Osteoblast (primary cell): Measurements from ENCODE around the gene CRYBB3. TPM values are rescaled to one million over a fixed set of nuclear protein-coding genes. Genes with fewer than 3 reads are reported as not detected.

Source experiments
- DNase-seq: peaks from one replicate; pipeline ENCODE4 v3.0.0; 2011; ENCODE audit warnings: low spot score, mixed read lengths; ENCODE audit not compliant: insufficient read length; ENCODE audit errors: missing footprints
- H2AFZ ChIP-seq: 2 replicates; pipeline ENCODE4 v1.6.0; 2011; ENCODE audit warnings: mild to moderate bottlenecking, low read length
- H3K27ac ChIP-seq: 2 replicates; pipeline ENCODE4 v1.5.1; 2011; ENCODE audit warnings: mild to moderate bottlenecking, low read depth, low read length, moderate library complexity
- H3K27me3 ChIP-seq: 2 replicates; pipeline ENCODE4 v1.6.0; 2012; ENCODE audit warnings: mild to moderate bottlenecking, control low read depth, inconsistent platforms, low read length, moderate library complexity; ENCODE audit not compliant: insufficient read depth
- H3K36me3 ChIP-seq: 2 replicates; pipeline ENCODE4 v1.5.1; 2011; ENCODE audit warnings: mild to moderate bottlenecking, low read length, control low read depth, moderate library complexity; ENCODE audit not compliant: insufficient read depth
- H3K4me1 ChIP-seq: 2 replicates; pipeline ENCODE4 v1.5.1; 2011; ENCODE audit warnings: mild to moderate bottlenecking, low read length, control low read depth, moderate library complexity; ENCODE audit not compliant: insufficient read depth
- H3K4me2 ChIP-seq: 2 replicates; pipeline ENCODE4 v1.6.0; 2011; ENCODE audit warnings: mild to moderate bottlenecking, low read length; ENCODE audit not compliant: insufficient read depth
- H3K4me3 ChIP-seq: fragments of 200-600 bp; sonication (generic); 3 replicates; pipeline ENCODE4 v1.5.1; 2012; ENCODE audit warnings: mild to moderate bottlenecking, low read length, inconsistent platforms; ENCODE audit not compliant: insufficient read depth
- H3K79me2 ChIP-seq: 2 replicates; pipeline ENCODE4 v1.6.0; 2012; ENCODE audit warnings: mild to moderate bottlenecking, low read length, control low read depth, inconsistent platforms; ENCODE audit not compliant: insufficient read depth
- H3K9me3 ChIP-seq: 2 replicates; pipeline ENCODE4 v1.5.1; 2011; ENCODE audit warnings: low read depth, low read length, control low read depth
- H4K20me1 ChIP-seq: 2 replicates; pipeline ENCODE4 v1.6.0; 2012; ENCODE audit warnings: mild to moderate bottlenecking, low read length, control low read depth; ENCODE audit not compliant: insufficient read depth
- CTCF ChIP-seq: IDR thresholded peaks from 2 replicates; pipeline ENCODE4 v1.5.1; 2011; ENCODE audit warnings: mild to moderate bottlenecking, low read depth, low read length, moderate library complexity; ENCODE audit errors: extremely low read depth
- total RNA-seq: library from RNA; depleted of rRNA; stranded (reverse); fragments of >200 nt; gene quantifications from 2 replicates; pipeline ENCODE4 v1.2.3, GENCODE V29; 2012

Gene CRYBB3
- total RNA-seq = not detected in 2 replicates

GRCh38 chr22:25199731-25200520 lies at the start of gene CRYBB3:
TSS of gene CRYBB3 (plus strand) at chr22:25199858. CDS start at chr22:25201397, 1,539 bp downstream.
- no peaks in the 10 kb centered on the region for H3K4me1 ChIP-seq
- H3K4me2 ChIP-seq = no peak within 1 kb of the TSS
- H3K79me2 ChIP-seq = no peaks in the 10 kb centered on the region
- H2AFZ ChIP-seq = no peak within 1 kb of the TSS
- peak; percentile 36 for DNase-seq
- H4K20me1 ChIP-seq = no peaks in the 10 kb centered on the region
- TF ChIP-seq CTCF = no peak
- H3K27me3 ChIP-seq = no peaks in the 10 kb centered on the region
- H3K36me3 ChIP-seq = no peaks in the 10 kb centered on the region
- H3K27ac ChIP-seq = no peak within 1 kb of the TSS
- no peak within 1 kb of the TSS for H3K4me3 ChIP-seq
- no peaks in the 10 kb centered on the region for H3K9me3 ChIP-seq

GRCh38 chr22:25153961-25154666 lies 45.5 kb upstream of the CRYBB3 start:
- no peak for TF ChIP-seq CTCF
- Histone ChIP-seq H3K4me1 (peaks cover 13% of the 10 kb centered on the region), H3K27ac (no peak overlapping the region), H3K4me2 (no peak overlapping the region), H3K79me2 (peaks cover 4% of the 10 kb centered on the region), H3K9me3 (no peaks in the 10 kb centered on the region), H4K20me1 (peaks cover 46% of the 10 kb centered on the region), H3K36me3 (no peaks in the 10 kb centered on the region), H3K27me3 (no peaks in the 10 kb centered on the region), H2AFZ (peak overlapping the region; percentile 78), H3K4me3 (no peak overlapping the region)
- peak; percentile 90 for DNase-seq

- Histone ChIP-seq H3K4me1 (peaks cover 16% of the 10 kb centered on the region), H3K4me3 (no peak overlapping the region), H3K36me3 (no peaks in the 10 kb centered on the region), H3K4me2 (no peak overlapping the region), H3K27ac (no peak overlapping the region), H3K9me3 (no peaks in the 10 kb centered on the region), H3K27me3 (no peaks in the 10 kb centered on the region), H2AFZ (peak overlapping the region; percentile 78), H4K20me1 (peaks cover 47% of the 10 kb centered on the region), H3K79me2 (peaks cover 4% of the 10 kb centered on the region)
- TF ChIP-seq CTCF = no peak
- no peak for DNase-seq
Measured at GRCh38 chr22:25154667-25154999, 45.0 kb upstream of the CRYBB3 start.

GRCh38 chr22:25156736-25157135 lies 42.9 kb upstream of the CRYBB3 start:
- no peaks in the 10 kb centered on the region for H3K27me3 ChIP-seq
- no peak overlapping the region for H3K4me2 ChIP-seq
- DNase-seq = no peak
- H3K36me3 ChIP-seq = no peaks in the 10 kb centered on the region
- H3K27ac ChIP-seq = no peak overlapping the region
- H3K9me3 ChIP-seq = no peaks in the 10 kb centered on the region
- TF ChIP-seq CTCF = no peak
- H2AFZ ChIP-seq = no peak overlapping the region
- peaks cover 4% of the 10 kb centered on the region for H3K79me2 ChIP-seq
- H4K20me1 ChIP-seq = peaks cover 49% of the 10 kb centered on the region
- H3K4me1 ChIP-seq = peaks cover 16% of the 10 kb centered on the region
- no peak overlapping the region for H3K4me3 ChIP-seq
